Mesenchymal stem cell (in vitro differentiated cells and primary cell): ENCODE measurements around the gene EMP2. TPM values are rescaled to one million over a fixed set of nuclear protein-coding genes. Genes with fewer than 3 reads are reported as not detected.

Experiments used
- DNase-seq: peaks from one replicate; pipeline ENCODE4 v3.0.0-alpha.2; 2013
- H2AFZ ChIP-seq: one replicate; pipeline ENCODE4 v1.6.1; 2013; ENCODE audit warnings: low read depth, mild to moderate bottlenecking, control low read depth, inconsistent platforms, low read length, moderate library complexity
- H2AK5ac ChIP-seq: 2 replicates; pipeline ENCODE4 v1.6.1; 2013; ENCODE audit warnings: low read length, moderate library complexity, mild to moderate bottlenecking, inconsistent platforms; ENCODE audit not compliant: severe bottlenecking
- H2BK120ac ChIP-seq: one replicate; pipeline ENCODE4 v1.6.1; 2013; ENCODE audit warnings: low read depth, mild to moderate bottlenecking, inconsistent platforms, low read length, moderate library complexity
- H2BK12ac ChIP-seq, 2 experiments: one replicate each; pipeline ENCODE4 v1.6.1; 2013; ENCODE audit warnings: inconsistent platforms in 2 of 2, low read length in 2 of 2, mild to moderate bottlenecking in 2 of 2, moderate library complexity in 2 of 2, control low read depth in 1 of 2
- H2BK15ac ChIP-seq: one replicate; pipeline ENCODE4 v1.6.1; 2013; ENCODE audit warnings: mild to moderate bottlenecking, low read depth, inconsistent platforms; ENCODE audit not compliant: poor library complexity, severe bottlenecking
- H2BK5ac ChIP-seq: 2 replicates; pipeline ENCODE4 v1.6.1; 2013; ENCODE audit warnings: low read depth, mild to moderate bottlenecking, low read length, control low read depth, inconsistent platforms; ENCODE audit not compliant: poor library complexity, severe bottlenecking
- H3K14ac ChIP-seq, 2 experiments: one replicate each; pipeline ENCODE4 v1.6.1; 2013; ENCODE audit warnings: inconsistent platforms in 2 of 2, low read length in 2 of 2, control low read depth in 1 of 2, mild to moderate bottlenecking in 1 of 2, moderate library complexity in 1 of 2
- H3K18ac ChIP-seq, 2 experiments: one replicate each; pipeline ENCODE4 v1.6.1; 2013; ENCODE audit warnings: inconsistent platforms in 2 of 2, low read length in 2 of 2, control low read depth in 1 of 2, low read depth in 1 of 2, mild to moderate bottlenecking in 1 of 2
- H3K23ac ChIP-seq, 2 experiments: one replicate each; pipeline ENCODE4 v1.6.1; 2013; ENCODE audit warnings: inconsistent platforms in 2 of 2, low read length in 2 of 2, mild to moderate bottlenecking in 2 of 2, moderate library complexity in 2 of 2, control low read depth in 1 of 2
- H3K27ac ChIP-seq: 2 replicates; pipeline ENCODE4 v1.5.1; 2013; ENCODE audit warnings: mild to moderate bottlenecking, moderate library complexity, low read length, control low read depth, inconsistent platforms; ENCODE audit not compliant: poor library complexity, severe bottlenecking
- H3K27me3 ChIP-seq, 2 experiments: 2 replicates each; pipeline versions ENCODE4 v1.6.1 to v1.7.0; 2013; ENCODE audit warnings: low read length in 2 of 2, mild to moderate bottlenecking in 2 of 2, moderate library complexity in 2 of 2, control low read depth in 1 of 2, inconsistent platforms in 1 of 2; ENCODE audit not compliant: control insufficient read depth in 1 of 2, insufficient read depth in 1 of 2
- H3K36me3 ChIP-seq, 2 experiments: 2 replicates each; pipeline versions ENCODE4 v1.6.1 to v1.7.0; 2013; ENCODE audit warnings: low read length in 2 of 2, control low read depth in 1 of 2, inconsistent platforms in 1 of 2, low read depth in 1 of 2, mild to moderate bottlenecking in 1 of 2; ENCODE audit not compliant: insufficient read depth in 2 of 2, control insufficient read depth in 1 of 2
- H3K4ac ChIP-seq, 2 experiments: one replicate each; pipeline ENCODE4 v1.6.1; 2013; ENCODE audit warnings: inconsistent platforms in 2 of 2, low read length in 2 of 2, mild to moderate bottlenecking in 2 of 2, moderate library complexity in 2 of 2, control low read depth in 1 of 2, low read depth in 1 of 2
- H3K4me1 ChIP-seq: 2 replicates; pipeline ENCODE4 v1.6.1; 2013; ENCODE audit warnings: low read depth, low read length, control low read depth; ENCODE audit not compliant: control insufficient read depth, insufficient read depth
- H3K4me2 ChIP-seq: 2 replicates; pipeline ENCODE4 v1.6.1; 2013; ENCODE audit warnings: low read length, mild to moderate bottlenecking, inconsistent platforms; ENCODE audit not compliant: poor library complexity, severe bottlenecking
- H3K4me3 ChIP-seq, 2 experiments: 2 replicates each; pipeline versions ENCODE4 v1.5.1 to v1.7.0; 2013; ENCODE audit warnings: low read length in 2 of 2, mild to moderate bottlenecking in 2 of 2, control low read depth in 1 of 2, low read depth in 1 of 2; ENCODE audit not compliant: insufficient read depth in 1 of 2
- H3K79me1 ChIP-seq: replicated peaks from 2 replicates; pipeline ENCODE4 v1.6.1; 2013; ENCODE audit warnings: mild to moderate bottlenecking, control low read depth, low read length, inconsistent platforms; ENCODE audit not compliant: poor library complexity, severe bottlenecking
- H3K9ac ChIP-seq: 2 replicates; pipeline ENCODE4 v1.7.0; 2013; ENCODE audit warnings: mild to moderate bottlenecking, low read length, moderate library complexity
- H3K9me3 ChIP-seq: 2 replicates; pipeline ENCODE4 v1.7.0; 2013; ENCODE audit warnings: mild to moderate bottlenecking, low read length; ENCODE audit not compliant: control insufficient read depth
- H4K8ac ChIP-seq: one replicate; pipeline ENCODE4 v1.6.1; 2013; ENCODE audit warnings: inconsistent platforms, mild to moderate bottlenecking, low read length, moderate library complexity
- H4K91ac ChIP-seq: one replicate; pipeline ENCODE4 v1.6.1; 2013; ENCODE audit warnings: mild to moderate bottlenecking, low read length, inconsistent platforms
- WGBS: methylation state at CpG from one replicate; pipeline ENCODE4 v1.1.7; 2013; ENCODE audit warnings: mixed read lengths; 5-methylcytosine and 5-hydroxymethylcytosine counted together
- small RNA-seq: library from polyadenylated mRNA; stranded (forward); fragments of <200 nt; extraction: miRNeasy Mini kit (QIAGEN cat#:217004); gene quantifications from one replicate; pipeline ENCODE3, GENCODE V24; 2013; ENCODE audit warnings: low read depth

The EMP2 gene

DNA sequence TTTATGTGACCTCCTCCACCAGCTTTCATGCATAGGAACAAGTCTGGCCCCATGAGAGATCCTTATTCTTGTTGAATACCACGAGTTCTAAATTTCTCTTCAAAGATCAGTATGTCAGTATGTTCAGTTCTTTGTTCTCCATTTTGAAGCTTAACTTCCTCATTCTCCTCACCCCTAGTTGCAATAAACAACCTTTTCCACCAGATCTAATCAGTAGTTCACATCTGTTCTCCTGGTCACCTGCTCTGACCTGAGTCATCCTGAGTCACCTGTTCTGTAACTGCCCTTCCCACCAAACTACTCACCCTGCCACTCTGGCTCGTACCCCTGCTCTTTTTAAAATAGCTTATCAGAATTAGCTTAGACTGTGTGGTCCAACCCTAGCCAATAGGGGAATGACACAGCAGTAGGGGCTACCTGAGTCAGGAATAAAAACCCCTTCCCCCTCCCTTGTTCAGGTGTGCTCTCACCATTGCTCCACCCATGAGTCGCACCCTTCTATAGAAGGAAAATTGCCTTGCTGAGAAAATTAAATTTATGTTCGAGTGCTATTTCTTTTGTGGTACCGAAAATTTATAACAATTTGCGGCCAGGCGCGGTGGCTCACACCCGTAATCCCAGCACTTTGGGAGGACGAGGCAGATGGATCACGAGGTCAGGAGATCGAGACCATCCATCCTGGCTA, 94.6 kb downstream of the EMP2 start:
- H3K36me3 ChIP-seq, result no peaks in the 10 kb centered on the region

DNA sequence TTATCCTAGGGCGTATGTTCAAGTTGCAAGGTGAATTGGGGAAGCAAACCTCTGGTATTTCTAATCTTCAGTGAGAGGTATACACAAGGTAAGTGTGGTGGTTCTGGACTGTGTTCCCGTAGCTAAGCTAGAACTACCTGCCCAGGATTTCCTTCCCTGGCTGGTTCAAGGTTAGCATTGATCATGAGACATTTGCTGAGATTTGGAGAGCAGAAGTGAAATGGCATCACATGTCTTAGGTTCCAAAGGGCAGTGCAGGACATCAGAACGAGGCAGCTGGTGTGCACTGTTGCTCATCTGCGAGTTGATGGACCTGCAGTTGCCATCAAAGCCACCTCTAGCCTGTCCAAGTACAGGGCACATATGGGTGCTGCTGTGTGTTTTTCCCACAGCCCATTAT, 95.2 kb downstream of the EMP2 start:
- no peak overlapping the region for H2AK5ac ChIP-seq
- H3K4me2 ChIP-seq, result no peak overlapping the region
- no peak overlapping the region for H2BK120ac ChIP-seq
- H3K27ac ChIP-seq, result no peak overlapping the region
- H3K18ac ChIP-seq, result no peak overlapping the region
- H4K8ac ChIP-seq, result no peak overlapping the region
- no peak overlapping the region for H2BK5ac ChIP-seq
- no peak overlapping the region for H2BK15ac ChIP-seq
- H3K23ac ChIP-seq, result no peak overlapping the region
- no peak overlapping the region for H3K4me3 ChIP-seq
- H3K36me3 ChIP-seq, result no peaks in the 10 kb centered on the region
- peaks cover 16% of the 10 kb centered on the region for H3K9me3 ChIP-seq
- H4K91ac ChIP-seq, result no peak overlapping the region
- H3K79me1 ChIP-seq, result no peaks in the 10 kb centered on the region
- no peak overlapping the region for H2BK12ac ChIP-seq
- H3K14ac ChIP-seq, result no peak overlapping the region
- no peak for DNase-seq
- no peak overlapping the region for H3K4ac ChIP-seq
- H3K9ac ChIP-seq, result no peak overlapping the region
- WGBS, result 87% methylated on average over 4 of the region's 4 CpGs
- H2AFZ ChIP-seq, result no peak overlapping the region
- no peaks in the 10 kb centered on the region for H3K27me3 ChIP-seq
- no peaks in the 10 kb centered on the region for H3K4me1 ChIP-seq

More for the DNA sequence above, 94.6 kb downstream of the EMP2 start:
- H3K4me3 ChIP-seq, result no peak overlapping the region
- no peak overlapping the region for H3K23ac ChIP-seq
- H2AK5ac ChIP-seq, result no peak overlapping the region
- H3K4me1 ChIP-seq, result no peaks in the 10 kb centered on the region
- no peaks in the 10 kb centered on the region for H3K27me3 ChIP-seq
- no peak overlapping the region for H4K91ac ChIP-seq
- no peak for DNase-seq
- no peak overlapping the region for H3K4me2 ChIP-seq
- H2BK120ac ChIP-seq, result no peak overlapping the region
- WGBS, result 94% methylated on average over 11 of the region's 12 CpGs
- H2BK15ac ChIP-seq, result no peak overlapping the region
- H3K9me3 ChIP-seq, result peaks cover 16% of the 10 kb centered on the region
- H4K8ac ChIP-seq, result no peak overlapping the region
- no peak overlapping the region for H3K27ac ChIP-seq
- H2BK12ac ChIP-seq, result no peak overlapping the region
- no peak overlapping the region for H2BK5ac ChIP-seq
- no peak overlapping the region for H3K9ac ChIP-seq
- H3K79me1 ChIP-seq, result no peaks in the 10 kb centered on the region
- no peak overlapping the region for H3K4ac ChIP-seq
- H3K18ac ChIP-seq, result no peak overlapping the region
- H2AFZ ChIP-seq, result no peak overlapping the region
- H3K14ac ChIP-seq, result no peak overlapping the region

DNA sequence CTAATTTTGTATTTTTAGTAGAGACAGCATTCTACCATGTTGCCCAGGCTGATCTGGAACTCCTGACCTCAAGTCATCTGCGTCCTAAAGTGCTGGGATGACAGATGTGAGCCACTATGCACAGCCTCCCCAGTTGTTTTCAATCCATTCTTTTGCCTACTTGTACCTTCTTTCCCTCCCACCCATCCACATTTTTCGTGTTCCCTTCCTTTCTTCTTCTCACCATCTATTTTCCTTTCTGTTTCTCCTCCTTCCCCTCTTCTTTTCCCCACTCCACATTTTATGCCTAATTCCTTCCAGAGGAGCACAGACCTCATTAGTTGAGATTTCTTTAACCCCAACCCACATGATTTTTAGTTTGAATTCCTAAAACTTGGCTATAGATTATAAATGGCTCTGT, 100.2 kb downstream of the EMP2 start:
- no peak overlapping the region for H3K9ac ChIP-seq
- no peak overlapping the region for H3K23ac ChIP-seq
- H3K27ac ChIP-seq, result no peak overlapping the region
- H3K4me1 ChIP-seq, result no peaks in the 10 kb centered on the region
- H3K4me2 ChIP-seq, result no peak overlapping the region
- H2BK120ac ChIP-seq, result no peak overlapping the region
- no peak overlapping the region for H2AFZ ChIP-seq
- no peak overlapping the region for H3K4me3 ChIP-seq
- no peak overlapping the region for H2AK5ac ChIP-seq
- no peak overlapping the region for H4K91ac ChIP-seq
- no peak overlapping the region for H3K4ac ChIP-seq
- H3K14ac ChIP-seq, result no peak overlapping the region
- no peak overlapping the region for H3K18ac ChIP-seq
- no peak overlapping the region for H2BK15ac ChIP-seq
- H2BK12ac ChIP-seq, result no peak overlapping the region
- H4K8ac ChIP-seq, result no peak overlapping the region
- no peak overlapping the region for H2BK5ac ChIP-seq
- H3K27me3 ChIP-seq, result no peaks in the 10 kb centered on the region
- DNase-seq, result no peak
- WGBS, result 76% methylated on average over 1 of the region's 2 CpGs
- H3K36me3 ChIP-seq, result no peaks in the 10 kb centered on the region
- peaks cover under 1% of the 10 kb centered on the region for H3K9me3 ChIP-seq
- no peaks in the 10 kb centered on the region for H3K79me1 ChIP-seq

Small RNA genes within 50 kb of the gene (small RNA-seq; reads per million reads assigned to genes)
- not detected for gene RNU6-633P
